ENCODE data around the gene TNS1. TPM values are rescaled to one million over a fixed set of nuclear protein-coding genes. Genes with fewer than 3 reads are reported as not detected.

Gene TNS1
- total RNA-seq, 1 donor from 2014 or later: 0.24 TPM

DNA sequence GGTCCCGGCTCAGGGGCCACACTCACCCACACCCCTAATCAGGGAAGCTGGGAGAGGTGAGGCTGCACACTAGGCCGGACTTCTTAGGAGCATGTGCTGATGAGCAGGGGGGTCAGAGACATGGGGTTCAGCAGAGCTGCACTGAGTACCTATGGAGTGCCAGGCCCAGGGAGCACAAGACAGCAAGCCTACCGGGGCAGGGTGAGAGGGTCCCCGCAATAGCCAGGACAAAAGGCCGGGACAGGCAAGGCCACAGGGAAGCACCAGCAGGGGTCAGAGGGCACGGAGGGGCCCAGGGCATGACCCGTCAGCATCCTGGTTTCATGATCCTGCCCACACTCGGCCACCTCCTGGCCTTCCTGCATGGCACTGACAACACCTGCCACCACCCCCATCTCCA is 73.5 kb downstream of the TNS1 start:
- Histone ChIP-seq H3K79me2 (ENCODE audit: low read depth) (no peaks in the 10 kb centered on the region), H2AFZ (replicated peaks) (no peak overlapping the region), H3K27me3 (no peaks in the 10 kb centered on the region), H3K4me1 (peaks cover 5% of the 10 kb centered on the region), H4K20me1 (ENCODE audit: low read depth) (no peaks in the 10 kb centered on the region), H3K4me2 (no peak overlapping the region), H3K4me3 (no peak overlapping the region), H3F3A (ENCODE audit: low read depth) (no peaks in the 10 kb centered on the region), H3K36me3 (no peaks in the 10 kb centered on the region), H3K27ac (no peak overlapping the region), H3K9me3 (ENCODE audit: low read depth) (no peaks in the 10 kb centered on the region), H3K9ac (no peak overlapping the region)
- Mint-ChIP-seq H3K4me3 (no peak overlapping the region), H3K4me1 (peaks cover 26% of the 10 kb centered on the region), H3K27me3 (ENCODE audit: insufficient read depth, low read depth) (peaks cover 8% of the 10 kb centered on the region), H3K36me3 (no peaks in the 10 kb centered on the region), H3K27ac (no peak overlapping the region), H3K9me3 (no peaks in the 10 kb centered on the region)
- DNase-seq (ENCODE audit: low spot score): no peak
- TF ChIP-seq EZH2phosphoT487 (IDR thresholded peaks at IDR 0.05) (no peak), EZH2 (IDR thresholded peaks at IDR 0.05) (no peak)
- TF ChIP-seq, protein P1, sequence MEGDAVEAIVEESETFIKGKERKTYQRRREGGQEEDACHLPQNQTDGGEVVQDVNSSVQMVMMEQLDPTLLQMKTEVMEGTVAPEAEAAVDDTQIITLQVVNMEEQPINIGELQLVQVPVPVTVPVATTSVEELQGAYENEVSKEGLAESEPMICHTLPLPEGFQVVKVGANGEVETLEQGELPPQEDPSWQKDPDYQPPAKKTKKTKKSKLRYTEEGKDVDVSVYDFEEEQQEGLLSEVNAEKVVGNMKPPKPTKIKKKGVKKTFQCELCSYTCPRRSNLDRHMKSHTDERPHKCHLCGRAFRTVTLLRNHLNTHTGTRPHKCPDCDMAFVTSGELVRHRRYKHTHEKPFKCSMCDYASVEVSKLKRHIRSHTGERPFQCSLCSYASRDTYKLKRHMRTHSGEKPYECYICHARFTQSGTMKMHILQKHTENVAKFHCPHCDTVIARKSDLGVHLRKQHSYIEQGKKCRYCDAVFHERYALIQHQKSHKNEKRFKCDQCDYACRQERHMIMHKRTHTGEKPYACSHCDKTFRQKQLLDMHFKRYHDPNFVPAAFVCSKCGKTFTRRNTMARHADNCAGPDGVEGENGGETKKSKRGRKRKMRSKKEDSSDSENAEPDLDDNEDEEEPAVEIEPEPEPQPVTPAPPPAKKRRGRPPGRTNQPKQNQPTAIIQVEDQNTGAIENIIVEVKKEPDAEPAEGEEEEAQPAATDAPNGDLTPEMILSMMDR (IDR thresholded peaks at IDR 0.05): no peak

DNA sequence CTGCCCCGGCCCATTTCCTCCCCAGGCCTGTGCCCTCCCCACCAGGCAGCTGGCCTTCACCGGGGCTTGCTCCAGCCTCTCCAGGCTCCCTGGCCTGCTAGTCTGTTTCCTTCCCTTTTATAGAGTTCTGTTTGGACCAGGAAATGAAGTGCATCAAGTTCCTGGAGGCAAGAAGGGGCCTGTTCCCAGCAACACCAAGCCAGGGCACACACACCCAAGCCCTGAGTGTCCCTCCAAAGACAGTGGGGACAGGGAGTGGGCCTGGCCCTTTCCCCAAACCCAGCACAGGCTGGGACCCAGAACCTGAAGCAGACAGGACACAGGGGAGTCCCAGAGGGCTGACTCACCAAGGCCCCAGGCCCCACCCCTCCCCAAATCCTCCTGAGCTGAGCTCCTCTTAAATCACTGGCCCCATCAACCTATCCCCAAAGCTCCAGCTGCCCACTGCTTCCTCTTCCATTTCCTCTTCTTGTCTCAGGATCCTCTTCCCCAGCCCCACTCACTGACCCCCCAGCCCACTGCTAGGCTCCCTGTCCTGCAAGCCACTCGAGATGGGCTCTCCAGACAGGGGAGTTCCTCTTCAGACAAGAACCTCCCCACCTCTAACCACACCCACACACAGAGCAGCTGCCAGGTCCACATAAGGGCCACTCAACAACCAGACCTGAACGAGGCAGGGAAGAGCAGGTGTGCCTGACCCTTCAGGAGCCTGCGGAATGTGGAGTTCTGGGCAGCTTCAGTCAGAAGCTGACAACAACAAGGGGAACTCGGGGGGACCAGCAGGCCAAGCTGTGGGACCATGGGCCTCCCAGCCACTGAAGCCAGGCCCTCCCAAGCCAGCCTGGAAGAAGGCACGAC is 74.2 kb downstream of the TNS1 start:
- Mint-ChIP-seq H3K4me1 (peaks cover 21% of the 10 kb centered on the region), H3K36me3 (no peaks in the 10 kb centered on the region), H3K4me3 (no peak overlapping the region), H3K27ac (no peak overlapping the region), H3K9me3 (no peaks in the 10 kb centered on the region), H3K27me3 (ENCODE audit: insufficient read depth, low read depth) (peaks cover 8% of the 10 kb centered on the region)
- Histone ChIP-seq H2AFZ (replicated peaks) (no peak overlapping the region), H3K27me3 (no peaks in the 10 kb centered on the region), H3K9me3 (ENCODE audit: low read depth) (no peaks in the 10 kb centered on the region), H3K79me2 (ENCODE audit: low read depth) (no peaks in the 10 kb centered on the region), H3K4me2 (no peak overlapping the region), H3K4me3 (no peak overlapping the region), H3K4me1 (peaks cover 5% of the 10 kb centered on the region), H3K9ac (no peak overlapping the region), H4K20me1 (ENCODE audit: low read depth) (no peaks in the 10 kb centered on the region), H3F3A (ENCODE audit: low read depth) (no peaks in the 10 kb centered on the region), H3K36me3 (no peaks in the 10 kb centered on the region), H3K27ac (no peak overlapping the region)
- TF ChIP-seq EZH2 (IDR thresholded peaks at IDR 0.05) (no peak), EZH2phosphoT487 (IDR thresholded peaks at IDR 0.05) (no peak)
- TF ChIP-seq, protein P1 (IDR thresholded peaks at IDR 0.05): no peak
- no peak for DNase-seq (ENCODE audit: low spot score)

DNA sequence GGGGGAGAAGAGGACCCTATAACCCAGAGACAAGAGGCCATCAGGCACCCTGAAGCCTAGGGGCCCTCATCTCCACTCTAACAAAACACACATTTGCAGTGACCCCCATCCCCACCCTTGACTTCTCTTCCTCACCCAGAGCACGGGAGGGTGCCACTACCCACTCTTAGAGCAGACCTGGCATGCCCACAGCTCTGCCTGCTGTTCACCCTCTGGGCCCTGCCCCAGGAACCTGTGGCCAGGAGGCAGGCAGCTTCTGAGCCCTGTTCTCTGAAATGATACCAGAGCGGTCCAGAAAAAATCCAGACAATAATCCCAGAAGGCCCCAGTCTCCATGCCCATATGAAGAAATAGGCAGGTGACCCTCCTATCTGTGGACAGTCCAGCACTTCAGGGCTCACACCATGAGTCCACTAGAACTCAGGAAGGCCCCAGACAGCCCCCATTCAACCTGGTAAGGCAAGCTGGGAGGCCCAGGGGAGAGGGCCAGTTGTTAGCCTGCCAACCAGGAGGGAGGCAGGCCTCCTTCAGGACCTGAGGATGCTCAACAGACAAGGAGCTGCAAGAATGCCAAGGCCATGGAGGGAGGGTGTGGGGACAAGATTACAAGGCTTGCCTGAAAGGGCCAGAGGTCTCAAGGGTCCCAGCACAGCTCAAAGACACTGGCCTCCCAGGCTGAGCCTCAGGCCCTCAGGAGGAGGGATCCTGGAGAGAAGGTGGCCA is 75.0 kb downstream of the TNS1 start:
- Histone ChIP-seq H3K27ac (no peak overlapping the region), H3K9me3 (ENCODE audit: low read depth) (no peaks in the 10 kb centered on the region), H3K9ac (no peak overlapping the region), H3K4me3 (no peak overlapping the region), H3K36me3 (no peaks in the 10 kb centered on the region), H2AFZ (replicated peaks) (no peak overlapping the region), H3K4me1 (no peaks in the 10 kb centered on the region), H4K20me1 (ENCODE audit: low read depth) (no peaks in the 10 kb centered on the region), H3F3A (ENCODE audit: low read depth) (no peaks in the 10 kb centered on the region), H3K79me2 (ENCODE audit: low read depth) (no peaks in the 10 kb centered on the region), H3K4me2 (no peak overlapping the region), H3K27me3 (no peaks in the 10 kb centered on the region)
- Mint-ChIP-seq H3K27me3 (ENCODE audit: insufficient read depth, low read depth) (peaks cover 4% of the 10 kb centered on the region), H3K4me1 (peaks cover 13% of the 10 kb centered on the region), H3K9me3 (no peaks in the 10 kb centered on the region), H3K27ac (no peak overlapping the region), H3K4me3 (no peak overlapping the region), H3K36me3 (no peaks in the 10 kb centered on the region)
- no peak for TF ChIP-seq EZH2 (IDR thresholded peaks at IDR 0.05)
- TF ChIP-seq, protein P1 (IDR thresholded peaks at IDR 0.05): no peak
- no peak for TF ChIP-seq EZH2phosphoT487 (IDR thresholded peaks at IDR 0.05)
- DNase-seq (ENCODE audit: low spot score): no peak
